HG02759 (cell line): ENCODE data around the gene GPR119.
"Not testable (repeated sequence)": the region's sequence is repeated elsewhere in the genome, so short reads cannot be mapped to it uniquely, and the experiment has no call there.

Experiments used
- ATAC-seq: cut with Tn5 transposase; IDR thresholded peaks from one replicate; pipeline ENCODE4 v1.9.1; 2021; ENCODE audit warnings: mild to moderate bottlenecking, moderate library complexity; ENCODE audit not compliant: unreplicated experiment

GPR119 gene

GRCh38 chrX:130385520-130385919, at the start of gene GPR119:
GPR119 (minus strand) TSS chrX:130385674; CDS start chrX:130385447, 227 bp downstream.
- ATAC-seq: no peak

GRCh38 chrX:130429236-130429635, 43.8 kb upstream of the GPR119 start:
- ATAC-seq: not testable (repeated sequence)

GRCh38 chrX:130426531-130426930, 41.1 kb upstream of the GPR119 start:
- no peak for ATAC-seq

GRCh38 chrX:130419263-130419662, 33.8 kb upstream of the GPR119 start:
- ATAC-seq: no peak

GRCh38 chrX:130418740-130419139, 33.3 kb upstream of the GPR119 start:
- peak; percentile 43 for ATAC-seq

GRCh38 chrX:130418066-130418465, 32.6 kb upstream of the GPR119 start:
- peak; percentile 48 for ATAC-seq

GRCh38 chrX:130416785-130417184, 31.3 kb upstream of the GPR119 start:
- no peak for ATAC-seq

- ATAC-seq: no peak
Measured at GRCh38 chrX:130415201-130415600, 29.7 kb upstream of the GPR119 start.

- ATAC-seq: no peak
Measured at GRCh38 chrX:130414800-130415199, 29.3 kb upstream of the GPR119 start.

GRCh38 chrX:130413415-130413814, 27.9 kb upstream of the GPR119 start:
- no peak for ATAC-seq

- ATAC-seq: no peak
Measured at GRCh38 chrX:130402208-130402684, 16.8 kb upstream of the GPR119 start.

GRCh38 chrX:130401415-130402207, 16.1 kb upstream of the GPR119 start, which contains the start of gene RBMX2:
RBMX2 (plus strand) TSS chrX:130401987; CDS start chrX:130402033, 46 bp downstream.
- ATAC-seq: peak; percentile 98

GRCh38 chrX:130395341-130395740, 9.9 kb upstream of the GPR119 start:
- no peak for ATAC-seq

- no peak for ATAC-seq
Measured at GRCh38 chrX:130393451-130394074, 8.1 kb upstream of the GPR119 start.

GRCh38 chrX:130386408-130386808, 934 bp upstream of the GPR119 start:
- no peak for ATAC-seq

- ATAC-seq: no peak
Measured at GRCh38 chrX:130378024-130378669, 7.3 kb downstream of the GPR119 start.

GRCh38 chrX:130376077-130376476, 9.4 kb downstream of the GPR119 start:
- ATAC-seq: no peak

- ATAC-seq: not testable (repeated sequence)
Measured at GRCh38 chrX:130352050-130352449, 33.4 kb downstream of the GPR119 start.

- no peak for ATAC-seq
Measured at GRCh38 chrX:130351567-130351966, 33.9 kb downstream of the GPR119 start.

- ATAC-seq: no peak
Measured at GRCh38 chrX:130347321-130347720, 38.2 kb downstream of the GPR119 start.

- ATAC-seq: no peak
Measured at GRCh38 chrX:130343411-130343810, 42.1 kb downstream of the GPR119 start.

GRCh38 chrX:130340271-130340670, 45.2 kb downstream of the GPR119 start:
- peak; percentile 2 for ATAC-seq
